T-helper 1 cell (primary cell): ENCODE measurements around the gene TOP3A.

Experiments
- DNase-seq, 5 donors: peaks; one replicate each; pipeline ENCODE4 v3.0.0-alpha.2; 2012 to 2020

The TOP3A gene

GRCh38 chr17:18252160-18252559 lies 62.6 kb downstream of the TOP3A start:
- DNase-seq: no peak

DNA sequence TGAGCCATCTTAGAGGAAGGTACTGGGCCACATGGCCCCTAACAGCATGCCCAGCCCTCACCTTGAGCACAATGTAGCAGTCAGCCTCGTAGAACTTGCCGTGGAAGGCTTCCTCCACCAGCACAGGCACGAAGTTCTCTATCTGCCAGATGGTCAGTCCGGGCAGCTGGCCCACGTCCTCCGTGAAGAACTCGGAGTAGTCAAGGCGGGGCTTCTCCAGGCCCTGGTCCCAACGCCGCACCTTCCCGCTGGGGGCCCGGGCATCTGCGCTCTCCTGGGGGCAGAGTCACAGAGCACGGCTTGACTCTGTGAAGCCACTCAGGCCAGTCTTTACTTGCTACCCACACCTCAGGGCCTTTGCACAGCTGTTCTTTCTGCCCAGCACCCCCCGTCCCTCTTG lies 63.6 kb downstream of the TOP3A start:
- DNase-seq: no peak

DNA sequence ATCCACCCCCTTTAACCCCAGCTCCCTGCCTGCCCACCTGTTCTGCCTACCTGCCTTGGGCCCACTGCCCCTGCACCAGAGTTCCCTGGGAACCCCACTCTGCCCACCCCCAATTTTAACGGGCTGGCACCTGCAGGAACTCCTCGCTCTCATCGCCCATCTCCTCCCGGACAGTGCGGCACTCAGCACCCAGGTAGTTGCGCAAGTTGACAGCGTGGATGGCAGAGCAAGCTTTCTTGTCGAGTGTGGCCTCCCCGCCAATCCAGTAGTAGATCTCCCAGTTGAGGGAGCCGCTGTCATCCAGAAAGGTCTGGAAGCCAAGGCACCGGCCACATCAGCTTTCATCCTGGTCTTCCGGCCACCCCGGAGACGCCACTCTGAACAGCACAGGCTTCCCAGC lies 64.1 kb downstream of the TOP3A start:
- no peak for DNase-seq

DNA sequence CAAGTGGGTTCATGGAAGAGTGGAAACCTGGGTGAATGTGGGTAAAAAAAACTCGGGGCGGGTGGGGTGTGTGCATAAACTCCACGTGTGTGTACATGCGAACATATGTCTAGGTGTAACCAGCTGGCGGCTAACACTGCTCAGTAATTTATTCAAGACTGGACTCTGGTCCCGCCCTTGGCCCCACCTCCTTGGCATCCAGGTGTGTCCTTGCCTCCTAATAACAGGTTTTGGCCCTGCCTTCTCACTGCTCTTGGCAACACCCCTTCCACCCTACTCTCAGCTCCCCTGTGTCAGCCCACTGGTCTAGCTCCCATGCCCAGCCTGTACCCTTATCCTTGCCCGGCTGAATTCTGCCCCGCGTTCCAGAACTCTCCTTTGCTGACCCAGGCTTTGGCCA lies 64.5 kb downstream of the TOP3A start:
- DNase-seq: no peak

GRCh38 chr17:18248811-18249210 lies 66.0 kb downstream of the TOP3A start:
- DNase-seq: no peak

DNA sequence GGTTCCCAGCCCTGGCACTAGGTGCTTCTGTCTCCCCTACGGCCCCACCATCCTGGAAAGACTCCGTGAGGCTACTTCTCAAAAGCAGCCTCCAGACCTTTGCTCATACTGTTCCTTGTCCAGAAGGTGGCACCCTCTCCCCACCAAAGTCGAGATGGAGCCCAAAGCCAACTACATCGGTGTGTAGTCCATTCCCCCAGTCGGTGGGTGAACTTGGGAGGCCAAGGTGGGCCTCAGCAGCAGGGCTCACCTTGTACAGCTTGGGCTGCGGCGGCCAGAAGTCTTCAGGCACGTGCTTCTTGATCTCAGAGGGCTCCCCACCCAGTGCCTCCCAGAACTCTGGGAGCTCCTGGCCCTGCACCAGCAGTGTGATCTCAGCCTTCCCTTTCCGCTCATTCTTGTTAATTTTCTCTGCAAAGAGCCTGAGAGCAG lies 66.5 kb downstream of the TOP3A start:
- DNase-seq: peak in 4 of 5 donors; percentile 43 to 62 (median 52)

DNA sequence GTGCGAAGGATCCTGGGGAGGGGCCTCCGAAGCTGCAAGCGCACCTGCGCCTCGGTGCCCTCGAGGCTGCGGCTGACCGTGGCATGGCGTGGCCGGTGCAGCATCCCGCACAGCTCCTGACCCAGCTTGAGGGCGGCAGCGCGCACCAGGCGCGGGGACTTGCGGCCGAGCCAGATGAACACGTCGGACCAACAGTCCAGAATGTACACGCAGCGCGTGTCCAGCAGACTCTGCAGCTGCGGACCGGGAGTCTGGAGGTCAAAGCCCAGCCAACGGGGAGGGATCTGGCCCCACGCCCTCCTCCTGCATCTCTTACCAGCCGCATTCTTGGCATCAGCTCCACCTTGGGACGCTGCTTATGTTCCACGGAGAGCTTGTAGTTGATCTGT lies 67.2 kb downstream of the TOP3A start:
- no peak for DNase-seq

DNA sequence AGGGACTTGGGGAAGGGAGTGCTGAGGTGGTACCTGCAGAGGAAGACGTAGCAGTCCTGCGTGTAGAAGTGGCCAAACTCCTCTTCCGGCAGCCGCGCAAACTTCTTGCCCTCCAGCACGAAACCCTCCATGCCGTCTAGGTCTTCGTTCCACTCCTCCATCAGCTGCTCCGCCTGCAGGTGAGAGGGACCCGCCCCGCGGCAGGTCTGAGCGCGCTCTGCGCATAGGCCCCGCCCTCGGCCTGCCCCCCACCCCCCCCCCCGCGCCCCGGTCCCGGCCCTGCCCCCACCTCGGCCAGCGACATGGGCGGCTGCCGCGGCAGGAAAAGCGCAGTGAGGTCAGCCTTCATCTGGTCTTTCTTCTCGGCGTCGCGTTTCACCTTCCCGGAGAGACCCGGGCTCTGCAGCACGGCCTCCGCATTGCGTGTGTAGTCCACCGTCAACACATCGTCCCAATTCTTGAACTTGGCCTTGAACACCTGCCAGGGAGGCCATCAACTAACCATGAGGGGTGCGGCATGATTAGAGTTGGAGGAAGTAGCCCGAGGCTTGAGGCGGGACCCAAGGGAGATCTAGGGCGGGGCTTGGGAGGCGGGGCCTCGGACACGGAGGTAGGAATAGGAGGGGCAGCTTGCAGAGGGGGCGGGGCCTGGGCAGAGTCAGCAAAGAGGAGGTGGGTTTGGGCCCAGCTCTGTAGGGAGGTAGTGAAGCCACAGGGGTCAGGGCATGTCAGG lies 67.7 kb downstream of the TOP3A start:
- DNase-seq: peak in 1 of 5 donors; percentile 14

GRCh38 chr17:18246109-18246725 lies 68.6 kb downstream of the TOP3A start:
- DNase-seq: no peak

- no peak for DNase-seq
Measured at GRCh38 chr17:18245038-18245776, 69.6 kb downstream of the TOP3A start.

GRCh38 chr17:18241229-18241871 lies 73.4 kb downstream of the TOP3A start:
- no peak for DNase-seq

DNA sequence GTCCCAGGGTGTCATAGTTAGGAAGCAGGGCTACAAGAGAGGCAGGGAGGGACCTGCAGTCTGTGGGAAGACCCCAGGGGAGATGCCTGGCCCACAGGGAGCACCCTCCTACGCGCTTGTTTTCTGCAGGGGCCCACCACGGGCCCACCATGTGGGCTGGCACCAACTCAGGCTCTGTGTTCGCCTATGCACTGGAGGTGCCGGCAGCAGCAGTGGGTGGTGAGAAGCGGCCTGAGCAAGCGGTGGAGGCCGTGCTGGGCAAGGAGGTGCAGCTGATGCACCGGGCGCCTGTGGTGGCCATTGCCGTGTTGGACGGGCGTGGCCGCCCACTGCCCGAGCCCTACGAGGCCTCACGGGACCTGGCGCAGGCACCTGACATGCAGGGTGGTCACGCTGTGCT lies 74.3 kb downstream of the TOP3A start:
- no peak for DNase-seq

DNA sequence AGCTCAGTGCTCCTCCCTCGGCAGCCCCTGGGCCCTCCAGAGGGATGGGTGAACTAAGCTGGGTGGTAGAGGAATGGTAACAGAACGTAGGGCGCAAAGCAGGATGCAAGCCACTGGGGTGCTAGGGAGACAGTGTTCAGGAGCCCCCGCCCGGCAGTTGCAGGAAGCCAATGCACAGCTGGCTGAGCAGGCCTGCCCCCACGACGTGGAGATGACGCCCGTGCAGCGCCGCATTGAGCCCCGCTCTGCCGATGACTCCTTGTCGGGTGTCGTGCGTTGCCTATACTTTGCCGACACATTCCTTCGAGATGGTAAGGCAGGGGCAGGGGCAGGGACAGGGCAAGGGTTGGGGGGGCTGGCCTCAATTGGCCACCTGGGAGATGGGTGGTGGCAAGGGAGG lies 76.5 kb downstream of the TOP3A start:
- no peak for DNase-seq

GRCh38 chr17:18237461-18237860 lies 77.3 kb downstream of the TOP3A start:
- no peak for DNase-seq

- no peak for DNase-seq
Measured at GRCh38 chr17:18236494-18236893, 78.3 kb downstream of the TOP3A start.

- no peak for DNase-seq
Measured at GRCh38 chr17:18235743-18236256, 79.0 kb downstream of the TOP3A start.

- DNase-seq: no peak
Measured at GRCh38 chr17:18234853-18235380, 79.9 kb downstream of the TOP3A start.

DNA sequence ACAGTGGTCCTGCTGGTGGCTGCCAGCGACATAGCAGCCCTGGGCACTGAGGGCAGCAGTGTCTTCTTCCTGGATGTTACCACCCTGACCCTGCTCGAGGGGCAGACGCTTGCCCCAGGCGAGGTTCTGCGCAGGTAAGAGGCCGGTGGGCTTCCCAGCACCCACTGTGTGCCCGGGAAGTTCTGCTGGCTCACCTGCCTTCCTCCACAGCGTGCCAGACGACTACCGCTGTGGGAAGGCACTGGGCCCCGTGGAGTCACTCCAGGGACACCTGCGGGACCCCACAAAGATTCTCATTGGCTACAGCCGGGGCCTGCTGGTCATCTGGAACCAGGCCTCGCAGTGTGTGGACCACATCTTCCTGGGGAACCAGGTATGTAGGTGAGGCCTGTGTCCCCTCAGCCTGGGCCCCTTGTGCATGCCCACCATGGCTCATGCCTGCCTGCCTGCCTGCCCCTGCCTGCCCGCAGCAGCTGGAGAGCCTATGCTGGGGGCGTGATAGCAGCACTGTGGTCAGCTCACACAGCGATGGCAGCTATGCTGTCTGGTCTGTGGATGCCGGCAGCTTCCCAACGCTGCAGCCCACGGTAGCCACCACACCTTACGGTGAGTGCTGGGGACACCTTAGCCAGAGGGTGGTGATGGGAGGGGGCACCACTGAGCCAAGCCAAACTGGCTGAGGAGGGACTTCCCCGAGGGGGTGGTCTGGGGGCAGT lies 80.8 kb downstream of the TOP3A start:
- DNase-seq: no peak

DNA sequence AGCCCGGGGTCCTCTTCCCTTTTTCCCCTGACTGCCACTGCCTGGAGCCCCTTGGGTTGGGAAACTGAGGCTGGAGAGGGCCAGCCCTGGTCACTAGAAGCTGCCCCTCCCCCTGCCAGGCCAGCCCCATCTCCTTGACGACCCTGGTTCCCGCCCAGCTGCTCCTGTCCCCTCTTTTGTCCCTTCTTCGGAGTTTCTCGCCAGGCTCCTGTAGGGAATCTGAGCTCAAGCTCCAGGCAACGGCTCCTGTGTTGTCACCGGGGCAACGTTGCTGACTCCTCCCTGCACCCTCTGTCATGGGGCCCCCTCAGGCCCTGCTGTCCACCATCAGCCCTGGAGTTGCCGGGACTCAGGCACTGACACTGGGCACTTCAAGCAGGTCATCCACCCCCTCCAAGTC lies 83.6 kb downstream of the TOP3A start:
- no peak for DNase-seq

- no peak for DNase-seq
Measured at GRCh38 chr17:18230288-18231141, 84.3 kb downstream of the TOP3A start.

- no peak for DNase-seq
Measured at GRCh38 chr17:18229771-18230170, 85.0 kb downstream of the TOP3A start.
